NCI-H2081 treated with DMSO at 0.1 percent for 48 hours (cell line): ENCODE results near the gene SHROOM3.
A peak's percentile ranks its signal among the peaks of the same experiment; 100 is the strongest.

ENCODE experiments used
- DNase-seq: peaks from one replicate; lab custom pipeline; 2025; lab: John Stamatoyannopoulos, UW

The SHROOM3 gene

DNA sequence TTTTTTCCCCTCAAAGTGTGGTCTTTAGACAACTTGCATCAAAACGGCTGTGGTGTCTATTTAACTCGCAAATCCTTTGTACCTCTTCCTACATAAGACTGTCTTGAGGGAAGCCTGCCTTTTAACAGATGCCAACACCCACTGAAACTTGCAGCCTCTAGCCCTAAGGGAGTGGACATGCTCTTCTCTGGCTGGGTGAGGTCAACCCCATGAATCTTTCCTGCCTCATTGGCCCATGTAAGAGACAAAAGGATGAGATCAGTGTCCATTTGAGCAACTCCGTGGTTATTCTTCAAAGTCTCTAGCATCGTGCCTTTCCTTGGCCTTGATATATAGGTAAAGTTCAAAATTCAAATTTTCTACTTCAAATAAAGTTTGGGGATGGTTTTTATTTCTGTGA lies 134.7 kb downstream of the SHROOM3 start:
- DNase-seq = no peak

DNA sequence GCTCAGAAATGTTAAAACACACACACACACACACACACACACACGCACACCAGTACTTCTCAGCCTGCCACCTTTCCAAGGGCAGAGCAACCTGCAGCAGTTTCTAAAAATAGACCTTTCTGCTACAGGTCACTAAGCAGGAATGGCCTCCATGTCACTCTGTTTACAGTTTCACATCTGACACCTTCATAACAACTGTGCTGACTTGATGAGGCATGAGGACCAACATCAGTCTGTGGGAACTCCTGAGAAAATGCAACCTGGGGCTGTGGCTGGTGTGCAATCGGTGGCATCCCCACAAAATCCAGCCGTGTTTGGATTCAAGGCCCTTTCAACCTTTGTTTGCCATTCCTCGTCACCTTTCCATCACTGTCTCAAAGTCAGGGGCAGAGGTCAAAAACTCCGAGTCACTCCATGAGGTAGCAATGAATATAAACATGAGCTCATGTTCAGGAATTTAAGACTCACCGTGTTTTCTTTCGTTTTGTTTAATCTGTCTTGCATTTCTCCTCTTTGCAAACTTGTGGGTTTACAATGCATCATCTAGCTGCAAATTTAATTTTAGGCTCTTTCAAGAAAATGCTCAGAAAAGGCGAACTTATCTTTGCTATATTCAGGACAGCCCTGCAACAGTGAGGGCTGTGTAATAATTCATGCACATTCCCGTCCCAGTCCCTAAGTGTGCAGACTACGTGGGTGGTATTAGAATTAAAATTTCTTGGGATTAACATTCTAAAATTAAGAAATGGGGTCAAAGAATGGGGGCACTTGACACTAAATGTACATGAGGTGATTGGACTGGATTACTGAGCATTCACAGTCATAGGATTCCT lies 135.3 kb downstream of the SHROOM3 start:
- no peak for DNase-seq

DNA sequence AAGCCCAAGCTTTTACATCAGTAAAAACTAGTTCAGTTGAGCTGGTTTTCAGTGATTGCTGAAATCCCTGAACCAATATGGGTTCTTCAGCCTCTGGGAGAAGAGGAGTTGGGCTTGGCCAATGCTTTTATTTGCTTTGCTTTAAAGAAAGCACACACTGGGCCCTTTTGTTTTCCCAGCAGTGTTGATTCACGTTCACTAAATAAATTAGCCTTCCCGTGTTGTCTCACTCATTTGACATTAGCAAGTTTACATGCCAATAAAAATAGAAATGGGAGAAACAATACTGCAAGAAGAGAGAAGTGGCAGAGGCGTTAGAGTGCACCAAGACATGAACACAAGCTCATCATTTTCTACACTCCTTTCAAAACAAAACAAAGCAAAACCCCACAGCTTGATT lies 136.2 kb downstream of the SHROOM3 start:
- DNase-seq = peak; percentile 9

DNA sequence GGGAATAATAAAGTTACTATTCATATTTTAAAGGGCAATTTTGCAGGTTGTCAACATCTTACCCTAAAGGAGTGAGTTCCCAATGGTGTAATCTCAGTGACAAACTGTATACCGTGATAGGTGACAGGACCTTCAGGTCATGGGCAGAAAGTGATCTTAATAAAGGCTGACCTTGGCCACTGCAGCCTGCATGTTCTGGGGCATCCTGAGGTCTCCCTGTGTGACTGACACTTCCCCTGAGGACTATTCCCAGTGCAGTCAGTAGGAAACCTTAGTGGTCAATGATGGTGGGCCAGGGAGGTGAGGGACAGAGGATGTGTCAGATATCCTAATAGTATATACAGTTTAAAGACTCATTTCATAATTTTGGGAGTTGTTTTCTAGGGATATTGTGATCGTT lies 137.2 kb downstream of the SHROOM3 start:
- no peak for DNase-seq

DNA sequence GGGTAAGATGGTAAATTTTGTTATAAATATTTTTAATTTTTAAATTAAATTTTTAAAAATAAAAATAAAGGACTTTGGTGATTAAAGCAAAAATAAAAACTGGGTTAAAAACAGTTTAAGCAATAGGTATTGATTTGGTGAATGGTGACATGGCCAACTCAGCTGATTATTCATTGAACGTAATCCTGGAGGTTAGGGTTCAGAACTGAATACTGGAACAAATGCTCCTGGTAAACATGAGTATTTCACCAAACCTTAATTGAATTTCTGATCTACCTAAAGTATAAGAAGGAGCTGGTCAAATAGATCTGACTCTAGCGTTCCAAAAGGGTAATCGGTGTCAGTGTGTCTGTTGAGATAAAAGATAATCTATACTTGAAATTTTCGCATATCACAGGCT lies 141.8 kb downstream of the SHROOM3 start:
- DNase-seq = no peak

DNA sequence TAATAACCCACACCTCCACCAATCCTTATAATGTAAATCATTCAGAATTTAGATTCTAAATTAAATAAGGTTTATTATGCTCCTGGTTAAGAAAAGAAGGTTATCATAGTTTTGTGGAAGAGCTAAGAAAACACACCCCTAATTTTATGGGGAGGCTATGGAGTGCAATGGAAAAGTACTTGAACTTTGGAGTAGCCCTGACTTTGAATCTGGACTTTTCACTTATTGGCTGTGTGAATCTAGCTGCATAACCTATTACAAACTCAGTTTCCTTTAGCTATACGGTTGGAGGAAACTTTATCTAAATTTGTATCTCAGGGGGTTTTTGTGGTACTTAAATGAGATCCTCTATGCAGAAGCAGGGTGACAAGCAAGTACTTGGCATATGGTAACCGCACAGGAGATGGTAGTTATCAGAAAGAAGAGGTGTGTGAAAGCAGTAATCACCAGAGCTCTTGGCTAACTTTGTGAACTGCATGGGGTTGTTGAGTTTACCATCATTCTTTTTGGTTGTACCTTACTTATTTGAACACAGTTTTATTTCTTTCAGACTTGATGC lies 143.1 kb downstream of the SHROOM3 start:
- no peak for DNase-seq

DNA sequence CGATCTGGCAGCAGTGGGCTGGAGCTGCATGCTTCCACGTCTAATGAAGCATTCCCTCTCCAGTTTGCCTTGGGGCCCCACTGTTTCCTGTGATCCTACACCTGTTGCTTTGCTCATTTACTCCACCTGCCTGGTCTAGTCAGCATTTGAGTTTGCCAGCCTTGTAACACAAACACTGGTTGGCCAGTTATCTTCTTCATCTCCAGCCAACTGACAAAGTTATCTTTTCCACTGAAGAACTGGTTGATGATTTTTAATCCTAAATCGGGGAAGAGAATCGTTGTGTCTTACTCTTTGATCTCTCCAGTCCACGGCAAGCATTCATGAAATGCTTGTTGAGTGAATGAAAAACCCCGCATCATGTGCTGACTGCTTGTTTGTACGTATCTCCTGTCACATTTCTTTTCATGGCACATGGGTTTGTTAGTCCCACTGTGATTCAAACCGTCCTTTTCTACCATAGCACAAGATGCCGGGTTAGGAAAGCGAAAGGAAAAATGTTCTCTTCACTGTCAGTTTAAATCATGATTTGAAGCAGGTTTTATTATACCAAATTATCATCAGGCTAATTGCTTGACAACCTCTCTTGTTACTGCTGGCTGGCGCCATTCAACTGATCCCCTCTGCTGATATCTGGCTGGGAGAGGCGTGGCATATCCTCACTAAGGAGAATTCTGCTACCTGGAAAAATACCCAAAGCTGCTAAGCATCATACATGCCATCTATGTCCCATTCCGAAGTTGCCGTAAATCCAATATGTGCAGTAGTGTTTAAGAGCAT lies 144.8 kb downstream of the SHROOM3 start:
- DNase-seq = peak; percentile 2

DNA sequence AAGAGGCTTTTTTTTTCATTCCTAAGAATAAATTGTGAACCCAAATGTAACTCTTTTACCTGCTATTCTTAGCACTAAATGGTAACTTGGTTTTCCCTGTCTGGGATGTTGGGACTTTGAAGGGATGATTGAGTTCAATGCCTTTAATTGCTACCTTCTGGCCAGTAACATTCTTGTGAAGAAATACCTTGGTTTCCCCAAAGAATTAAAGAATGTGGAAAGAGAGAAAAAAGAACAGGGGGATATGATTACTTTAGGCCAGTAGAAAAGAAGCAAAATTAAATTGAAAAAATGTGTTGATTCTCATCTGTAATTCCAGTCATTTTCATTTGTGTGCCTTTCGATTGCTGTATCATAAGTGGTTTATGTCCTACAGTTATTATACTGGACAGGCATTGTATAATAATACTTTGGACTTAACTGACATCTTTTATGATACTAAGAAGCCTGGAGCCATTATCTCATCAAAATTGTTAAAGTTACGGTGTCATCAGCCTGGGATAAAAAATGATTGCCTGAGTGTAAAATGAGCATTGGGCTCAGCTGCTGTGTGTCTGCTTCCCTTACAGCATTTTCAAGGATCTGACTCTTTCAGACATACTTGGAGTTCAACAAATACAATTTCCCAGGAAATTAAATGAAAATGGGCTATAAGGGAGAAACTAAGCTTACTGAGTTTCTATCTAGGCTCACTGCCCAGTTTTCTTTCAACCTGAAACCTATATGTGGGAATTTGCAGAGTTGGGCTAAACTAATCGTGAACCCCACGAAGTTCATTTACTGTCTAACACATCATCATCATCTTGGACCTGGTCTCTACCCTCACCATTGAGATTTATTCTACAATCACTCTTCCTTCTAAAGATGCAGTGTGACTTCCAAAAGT lies 146.3 kb downstream of the SHROOM3 start:
- DNase-seq = no peak

DNA sequence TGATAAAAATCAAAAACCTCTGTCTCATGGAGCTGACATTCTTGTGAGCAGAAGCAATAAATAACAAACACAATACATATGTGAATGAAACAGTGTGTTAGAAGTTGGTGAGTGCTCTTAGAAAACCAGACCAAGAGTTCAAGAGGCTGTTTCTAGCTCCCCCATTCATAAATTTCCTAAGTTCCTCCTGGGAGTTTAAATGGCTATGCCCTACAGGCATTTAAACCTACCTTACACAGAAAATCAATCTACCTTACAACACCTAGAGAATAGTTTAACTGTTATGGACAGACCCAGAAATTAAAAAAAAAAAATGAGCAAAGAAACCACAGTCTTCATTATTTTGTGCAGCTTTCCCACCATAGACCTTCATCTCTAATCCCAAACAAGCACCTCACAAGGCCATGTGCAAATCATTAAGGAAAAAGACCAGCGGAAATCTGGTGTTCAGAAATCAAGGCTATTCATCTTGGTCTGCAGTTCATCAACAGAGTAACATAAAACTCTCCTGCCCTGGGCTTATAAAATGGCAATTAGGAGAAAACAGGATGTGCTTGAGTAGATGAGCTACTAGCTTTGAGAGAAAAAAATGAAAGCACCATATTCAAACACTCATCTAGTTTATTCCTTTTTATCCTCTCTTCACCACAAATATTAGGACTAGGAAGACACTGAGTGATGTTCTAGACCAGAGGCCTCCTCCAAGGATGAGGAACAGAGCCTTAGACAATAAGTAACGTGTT lies 147.2 kb downstream of the SHROOM3 start:
- no peak for DNase-seq

DNA sequence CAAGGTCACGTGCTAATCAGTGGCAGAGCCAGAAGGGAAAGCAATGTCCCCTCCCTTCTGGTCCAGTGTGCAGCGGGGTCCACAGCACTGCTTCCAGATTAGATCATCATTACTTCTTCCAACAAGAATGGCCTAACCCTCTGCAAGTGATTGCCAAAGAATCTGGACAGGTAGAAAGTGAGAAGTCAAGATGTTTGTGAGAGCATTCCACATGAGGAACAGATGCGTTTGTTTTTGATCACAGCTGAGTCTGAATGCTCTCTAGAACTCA lies 147.7 kb downstream of the SHROOM3 start:
- no peak for DNase-seq

DNA sequence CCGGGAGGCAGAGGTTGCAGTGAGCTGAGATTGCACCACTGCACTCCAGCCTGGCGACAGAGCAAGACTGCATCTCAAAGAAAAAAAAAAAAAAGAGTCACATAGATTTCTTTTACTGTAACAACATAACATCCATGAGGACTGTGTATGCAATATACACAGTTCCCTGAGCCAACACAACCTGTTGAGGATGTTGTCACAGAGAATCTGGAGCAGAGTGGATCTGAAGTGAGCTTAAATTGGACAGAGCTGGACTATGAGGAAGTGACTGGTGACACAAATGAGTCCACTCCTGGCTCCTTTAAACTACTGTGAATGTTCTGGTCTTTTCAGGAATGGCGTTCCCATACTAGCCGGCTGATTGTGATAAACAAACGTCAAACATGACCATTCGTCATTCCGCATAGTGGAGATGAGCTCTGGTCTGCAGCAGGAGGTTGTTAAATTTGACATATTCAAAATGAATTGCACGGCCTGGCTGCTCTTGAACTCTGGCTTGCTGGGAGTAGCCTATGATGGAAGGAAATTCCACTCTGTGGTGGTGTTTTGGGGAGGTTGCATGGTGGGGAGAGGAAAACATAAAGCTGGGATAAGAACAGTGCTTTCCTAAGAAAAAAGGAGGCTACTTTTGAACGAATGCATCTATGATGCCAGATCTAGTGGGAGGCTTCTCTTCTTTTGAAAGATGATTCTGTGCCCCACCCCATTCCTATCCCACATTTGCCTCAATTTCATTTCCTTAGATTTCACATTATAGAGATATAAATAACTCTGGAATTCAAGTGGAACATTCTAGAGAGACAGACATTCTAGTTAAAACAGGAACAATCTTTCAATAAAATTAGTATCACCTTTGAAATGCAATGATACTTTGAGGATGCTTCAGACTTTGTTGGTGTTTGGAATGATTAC lies 149.5 kb downstream of the SHROOM3 start:
- no peak for DNase-seq

DNA sequence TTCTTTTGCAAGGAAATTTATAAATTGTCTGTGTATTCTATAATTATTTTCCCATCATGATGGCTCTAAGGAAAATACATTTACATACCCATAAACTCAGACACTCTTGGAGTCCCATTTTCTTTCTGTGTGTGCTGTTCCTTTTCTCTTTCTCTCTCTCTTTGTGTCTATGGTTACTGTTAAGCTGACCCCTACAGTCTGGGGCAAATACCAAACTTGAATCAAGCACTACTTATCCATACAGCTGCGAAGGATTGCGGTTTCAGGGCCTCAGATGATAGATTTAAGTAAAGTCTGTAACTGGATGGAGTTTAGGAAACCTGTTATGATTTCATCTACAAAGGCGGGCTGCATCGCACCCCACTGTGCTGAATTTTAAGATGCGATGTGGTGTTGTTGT lies 150.2 kb downstream of the SHROOM3 start:
- no peak for DNase-seq

DNA sequence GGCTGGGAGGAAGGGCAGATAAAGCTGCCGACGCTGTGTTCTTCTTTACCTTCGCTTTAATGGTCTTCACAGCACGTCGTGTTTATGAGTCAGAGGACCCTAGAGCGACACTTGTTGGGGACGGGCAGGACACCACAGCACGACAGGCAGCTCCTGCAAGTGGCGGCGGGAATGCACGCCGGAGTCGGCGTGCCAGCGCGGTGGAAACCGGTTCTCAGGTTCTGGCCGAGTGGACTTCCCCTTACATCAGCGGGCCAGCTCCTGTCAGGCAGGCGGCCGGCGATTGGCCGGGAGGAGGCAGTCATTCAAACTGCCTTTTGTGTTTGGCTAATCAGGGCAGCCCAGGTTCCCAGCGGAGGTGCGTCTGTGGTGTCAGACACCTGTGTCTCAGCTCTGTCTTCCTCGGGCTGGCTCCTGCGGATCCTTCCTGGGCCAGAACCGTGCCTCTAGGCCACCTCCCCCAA lies 150.9 kb downstream of the SHROOM3 start:
- peak; percentile 49 for DNase-seq

DNA sequence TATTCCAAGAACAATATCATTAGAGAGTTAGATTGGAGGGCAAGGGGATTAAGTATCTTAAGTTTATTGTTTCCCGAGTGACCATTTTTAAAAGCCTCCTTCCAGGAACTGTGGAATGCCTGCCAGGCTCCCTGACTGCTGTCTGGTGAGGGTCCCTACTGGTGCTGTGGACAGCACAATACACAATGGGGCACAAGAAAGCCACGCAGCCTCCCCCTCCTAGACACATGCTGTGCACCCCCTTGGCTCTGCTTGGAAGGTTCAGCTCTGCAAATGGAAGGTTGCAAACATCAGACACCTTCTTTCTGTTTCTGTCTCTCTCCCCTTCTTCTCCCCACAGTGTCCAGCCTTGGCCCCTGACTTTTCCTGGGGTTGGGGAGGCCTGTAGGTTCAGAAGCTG lies 153.2 kb downstream of the SHROOM3 start:
- DNase-seq = no peak

DNA sequence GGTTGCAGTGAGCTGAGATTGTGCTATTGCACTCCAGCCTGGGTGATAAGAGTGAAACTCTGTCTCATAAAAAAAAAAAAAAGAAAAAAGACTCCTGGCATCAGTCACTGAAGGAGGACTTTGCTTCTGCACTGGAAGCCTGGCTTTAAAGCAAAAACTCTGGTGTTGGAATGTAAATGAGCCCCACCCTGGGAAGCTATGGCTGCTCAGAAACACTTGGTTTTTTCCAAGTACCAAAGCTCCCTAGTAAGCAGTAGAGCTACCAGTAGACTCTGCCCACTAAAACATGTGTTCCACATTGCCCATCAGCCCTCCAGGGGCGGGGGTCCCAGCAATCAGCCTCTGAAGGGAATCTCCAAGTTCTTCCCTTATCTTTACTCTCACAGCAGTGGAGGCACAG lies 154.4 kb downstream of the SHROOM3 start:
- DNase-seq = no peak

DNA sequence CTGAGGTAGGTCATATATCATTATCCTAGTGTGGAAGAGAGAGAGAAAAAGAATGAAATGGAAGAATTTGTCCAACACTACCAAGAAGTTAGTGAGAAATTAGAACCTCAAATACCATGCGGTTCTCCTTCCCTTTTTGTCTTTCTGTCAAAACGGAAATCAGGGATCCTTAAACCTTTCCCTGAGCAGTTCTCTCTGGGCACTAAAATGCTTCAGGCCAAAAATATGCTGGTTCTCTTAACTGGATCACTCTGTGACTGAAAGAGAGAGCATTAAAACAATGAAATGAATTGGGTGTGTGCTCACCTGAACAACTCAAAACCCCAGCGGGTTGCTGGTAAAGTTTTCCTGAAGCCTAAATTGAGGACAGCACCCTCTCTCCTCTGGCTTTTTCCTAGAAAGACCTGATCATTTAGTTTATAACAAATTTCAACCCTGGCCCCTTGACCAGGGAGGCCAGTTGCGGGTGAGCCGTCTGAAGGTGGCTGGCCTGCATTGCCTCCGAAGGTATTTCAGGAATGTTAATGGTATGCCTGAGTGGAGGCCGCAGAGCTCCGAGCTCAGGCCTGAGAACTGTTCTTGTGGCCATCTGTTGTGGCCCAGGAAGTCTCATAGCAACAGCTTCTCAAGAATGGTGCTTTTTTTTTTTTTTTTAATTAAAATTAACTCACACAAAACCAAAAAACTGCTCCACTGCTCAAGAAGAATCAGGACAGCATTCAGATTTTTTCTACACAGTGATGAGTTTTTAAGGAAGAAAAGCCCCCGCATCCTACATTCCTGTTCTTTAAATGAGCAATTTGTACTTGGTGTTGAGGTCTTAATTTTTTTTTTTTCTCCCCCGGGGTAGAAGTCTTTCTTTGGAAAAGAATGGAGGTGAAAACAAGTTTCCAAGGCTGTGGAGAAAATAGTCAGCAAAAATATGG lies 155.1 kb downstream of the SHROOM3 start:
- DNase-seq = no peak

DNA sequence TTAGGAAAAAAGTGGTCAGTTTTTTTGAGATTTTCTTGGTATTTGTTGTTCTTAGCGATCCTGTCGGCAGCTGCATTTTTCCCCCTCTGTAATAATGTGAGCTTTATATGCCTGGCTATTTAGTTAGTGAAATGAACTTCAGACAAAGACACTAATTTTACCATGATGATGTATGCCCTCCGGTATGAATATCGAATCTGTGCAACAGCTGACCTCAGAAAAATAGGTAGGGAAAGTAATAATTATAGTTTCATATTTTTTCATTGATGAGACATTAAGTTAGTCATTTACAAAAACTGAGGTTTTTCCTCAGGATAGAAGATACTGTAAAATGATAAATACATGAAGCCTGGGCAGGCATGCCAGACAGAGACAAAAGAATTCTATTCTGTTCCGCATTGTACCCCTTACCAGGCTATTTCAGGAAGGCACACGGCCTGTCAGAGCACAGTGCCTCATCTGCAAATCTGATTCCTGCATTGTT lies 155.8 kb downstream of the SHROOM3 start:
- no peak for DNase-seq

DNA sequence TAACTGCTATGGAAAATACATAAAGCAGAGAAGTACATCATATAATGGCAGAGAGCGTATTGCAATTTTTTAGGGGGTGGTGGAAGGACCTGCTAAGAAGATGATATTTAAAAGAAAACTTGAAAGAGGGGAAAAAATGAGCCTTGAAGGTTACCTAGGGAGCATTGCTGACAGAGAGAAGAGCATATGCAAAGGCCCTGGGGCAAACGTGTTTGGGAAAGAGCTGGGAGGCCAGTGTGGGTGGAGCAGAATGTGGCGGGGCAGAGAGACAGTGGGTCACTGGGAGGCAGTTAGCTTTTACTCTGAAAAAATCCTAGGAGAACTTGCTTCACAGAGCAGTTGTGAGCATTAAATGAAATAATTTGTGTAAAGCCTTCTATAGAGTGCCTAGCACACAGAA lies 157.0 kb downstream of the SHROOM3 start:
- DNase-seq = no peak

DNA sequence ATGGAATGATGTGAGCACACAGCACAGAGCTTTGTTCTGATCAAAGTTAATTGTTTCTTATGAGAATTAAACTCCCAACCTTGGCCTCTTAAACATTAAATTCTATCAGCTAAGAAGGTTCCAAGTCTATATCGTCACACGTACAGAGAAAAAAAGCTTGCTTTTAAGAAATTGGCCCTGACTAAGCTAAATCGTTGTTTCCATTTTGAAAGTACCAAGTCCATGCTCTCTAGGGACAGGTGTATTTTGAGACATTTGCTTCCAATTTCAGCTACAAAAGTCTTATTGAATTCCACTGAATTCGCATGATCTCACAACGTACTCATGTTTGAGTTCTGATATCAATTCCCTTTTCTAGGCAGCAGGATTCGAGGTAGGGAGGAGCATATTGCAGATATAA lies 157.4 kb downstream of the SHROOM3 start:
- no peak for DNase-seq
